Activated CD8-positive, alpha-beta memory T cell treated with anti-CD3 and anti-CD28 coated beads, Interleukin-2, amount 10 ng/mL, durations not matched to agents 7 days and 5 days (primary cell): ENCODE data around the gene CCR2. TPM values are rescaled to one million over a fixed set of nuclear protein-coding genes. Genes with fewer than 3 reads are reported as not detected.

Experiments used
- ATAC-seq: fragments of 150-1000 bp; cut with Tn5 transposase; one replicate; pipeline ENCODE4 v1.10.0; 2021; ENCODE audit warnings: moderate library complexity
- CTCF ChIA-PET: fragments of 350-600 bp; sonication (Branson Sonifier 250); formaldehyde crosslinking; loops from one replicate; lab custom pipeline; 2021; ENCODE audit warnings: antibody characterized with exemption; lab: Charles Lee
- DNase-seq: peaks from one replicate; pipeline ENCODE4 v3.0.0-alpha.2; 2020
- H3K27ac Mint-ChIP-seq: one replicate; pipeline ENCODE4 v1.8.0; 2021; ENCODE audit warnings: mild to moderate bottlenecking, mixed read lengths
- H3K27me3 Mint-ChIP-seq: one replicate; pipeline ENCODE4 v1.8.0; 2021; ENCODE audit warnings: mixed read lengths
- H3K36me3 Mint-ChIP-seq: one replicate; pipeline ENCODE4 v1.8.0; 2021; ENCODE audit warnings: mild to moderate bottlenecking, mixed read lengths
- H3K4me1 Mint-ChIP-seq: one replicate; pipeline ENCODE4 v1.8.0; 2021; ENCODE audit warnings: mixed read lengths
- H3K4me3 Mint-ChIP-seq: one replicate; pipeline ENCODE4 v1.8.0; 2021; ENCODE audit warnings: mild to moderate bottlenecking, moderate library complexity, mixed read lengths
- H3K9me3 Mint-ChIP-seq: one replicate; pipeline ENCODE4 v1.8.0; 2022; ENCODE audit warnings: low read depth, mixed read lengths
- total RNA-seq, 2 experiments: library from RNA; stranded (reverse); gene quantifications; one replicate each; pipeline ENCODE4 v1.2.3, GENCODE V29; 2021

Gene CCR2
- total RNA-seq, 2 experiments from 2014 or later = 37.9 to 80.1 TPM

DNA sequence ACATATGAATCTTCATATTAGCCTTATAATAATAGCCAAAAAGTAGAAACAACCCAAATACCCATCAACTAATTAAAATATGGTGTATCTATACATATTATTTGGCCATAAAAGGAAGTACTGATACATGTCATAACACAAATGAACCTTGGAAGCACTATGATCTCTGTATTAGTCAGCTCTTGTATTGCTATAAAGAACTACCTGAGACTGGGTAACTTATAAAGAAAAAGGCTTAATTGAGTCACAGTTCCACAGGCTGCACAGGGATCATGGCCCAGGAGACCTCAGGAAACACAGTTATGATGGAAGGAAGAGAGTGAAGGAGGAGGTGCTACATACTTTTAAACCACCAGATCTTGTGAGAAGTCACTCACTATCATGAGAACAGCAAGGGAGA is 16.0 kb upstream of the CCR2 start:
- ATAC-seq (peak; percentile 23), DNase-seq (no peak)
- no peak overlapping the region for H3K27ac Mint-ChIP-seq
- peaks cover 33% of the 10 kb centered on the region for H3K4me1 Mint-ChIP-seq
- peaks cover 49% of the 10 kb centered on the region for H3K36me3 Mint-ChIP-seq
- no peak overlapping the region for H3K4me3 Mint-ChIP-seq
- peaks cover 10% of the 10 kb centered on the region for H3K27me3 Mint-ChIP-seq
- CTCF ChIA-PET = no interaction called here
- H3K9me3 Mint-ChIP-seq = peaks cover 24% of the 10 kb centered on the region

DNA sequence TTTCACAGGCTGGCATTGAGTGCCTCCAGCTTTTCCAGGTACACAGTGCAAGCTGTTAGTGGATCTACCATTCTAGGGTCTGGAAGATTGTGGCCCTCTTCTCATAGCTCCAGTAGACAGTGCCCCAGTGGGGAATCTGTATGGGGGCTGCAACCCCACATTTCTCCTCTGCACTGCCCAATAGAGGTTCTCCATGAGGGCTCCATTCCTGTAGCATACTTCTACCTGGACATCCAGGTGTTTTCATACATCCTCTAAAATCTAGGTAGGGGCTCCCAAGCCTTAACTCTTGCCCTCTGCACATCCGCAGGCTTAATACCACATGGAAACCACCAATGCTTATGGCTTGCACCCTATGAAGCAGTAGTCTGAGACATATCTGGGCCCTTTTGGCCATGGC is 15.1 kb upstream of the CCR2 start:
- ATAC-seq (no peak), DNase-seq (no peak)
- Mint-ChIP-seq H3K27me3 (peaks cover 7% of the 10 kb centered on the region), H3K9me3 (peaks cover 24% of the 10 kb centered on the region), H3K36me3 (peaks cover 51% of the 10 kb centered on the region), H3K27ac (no peak overlapping the region), H3K4me1 (peaks cover 28% of the 10 kb centered on the region), H3K4me3 (no peak overlapping the region)
- CTCF ChIA-PET = no interaction called here

DNA sequence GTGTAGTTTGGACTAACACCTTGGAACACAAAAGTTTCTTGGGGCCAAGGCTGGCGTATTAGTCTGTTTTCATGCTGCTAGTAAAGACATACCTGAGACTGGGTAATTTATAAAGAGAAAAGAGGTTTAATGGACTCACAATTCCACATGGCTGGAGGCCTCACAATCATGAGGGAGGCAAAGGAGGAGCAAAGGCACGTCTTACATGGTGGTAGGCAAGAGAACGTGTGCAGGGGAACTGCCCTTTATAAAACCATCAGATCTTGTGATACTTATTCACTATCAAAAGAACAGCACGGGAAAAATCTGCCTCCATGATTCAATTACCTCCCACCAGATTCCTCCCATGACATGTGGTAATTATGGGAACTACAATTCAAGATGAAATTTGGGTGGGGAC is 9.4 kb upstream of the CCR2 start:
- ATAC-seq (no peak), DNase-seq (no peak)
- Mint-ChIP-seq H3K4me3 (no peak overlapping the region), H3K36me3 (peaks cover 49% of the 10 kb centered on the region), H3K4me1 (peaks cover 20% of the 10 kb centered on the region), H3K27ac (no peak overlapping the region), H3K27me3 (no peaks in the 10 kb centered on the region), H3K9me3 (peaks cover 18% of the 10 kb centered on the region)
- CTCF ChIA-PET = no interaction called here

DNA sequence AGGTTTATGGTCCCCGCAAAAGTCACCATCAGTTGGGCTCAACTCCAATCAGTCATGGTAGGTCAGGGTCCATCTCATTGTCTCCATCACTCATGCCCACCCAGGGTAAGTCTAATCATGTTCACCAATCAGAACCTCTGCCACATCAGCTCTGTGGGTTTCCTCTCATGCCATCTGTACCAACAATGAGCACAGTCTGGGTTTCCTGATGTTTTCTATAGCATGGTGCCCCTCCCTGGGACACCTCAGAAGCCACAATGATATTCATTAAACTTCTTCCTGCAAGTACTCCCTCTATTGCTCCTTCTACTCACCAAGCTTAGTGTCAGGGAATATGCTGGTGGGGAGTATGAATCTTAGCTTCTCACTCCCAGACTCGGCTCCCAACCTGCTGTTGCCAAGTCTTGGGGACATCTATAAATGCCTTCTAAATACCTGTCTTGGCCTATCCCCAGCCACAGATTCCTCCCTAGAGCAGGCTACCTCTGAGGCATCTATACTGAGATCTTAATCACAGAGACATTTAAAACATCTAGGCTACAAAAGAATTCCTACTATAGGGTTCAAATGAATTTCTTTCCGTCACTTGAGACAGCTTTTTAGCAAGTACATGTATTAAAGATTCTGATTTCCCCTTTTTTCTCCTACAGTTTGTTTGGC is 5.0 kb upstream of the CCR2 start:
- peaks cover 34% of the 10 kb centered on the region for H3K36me3 Mint-ChIP-seq
- CTCF ChIA-PET = interaction anchor here (0.6 to 4.5 kb wide), 10 partner anchors 15 to 124 kb away, joined by 3 to 62 read pairs (median 4); partner anchors contain the start of gene CCR5
- H3K4me1 Mint-ChIP-seq = peaks cover 63% of the 10 kb centered on the region
- H3K27me3 Mint-ChIP-seq = peaks cover 5% of the 10 kb centered on the region
- peak overlapping the region; percentile 25 for H3K4me3 Mint-ChIP-seq
- ATAC-seq (no peak), DNase-seq (peak; percentile 52)
- H3K27ac Mint-ChIP-seq = peak overlapping the region; percentile 93
- H3K9me3 Mint-ChIP-seq = peaks cover 9% of the 10 kb centered on the region

DNA sequence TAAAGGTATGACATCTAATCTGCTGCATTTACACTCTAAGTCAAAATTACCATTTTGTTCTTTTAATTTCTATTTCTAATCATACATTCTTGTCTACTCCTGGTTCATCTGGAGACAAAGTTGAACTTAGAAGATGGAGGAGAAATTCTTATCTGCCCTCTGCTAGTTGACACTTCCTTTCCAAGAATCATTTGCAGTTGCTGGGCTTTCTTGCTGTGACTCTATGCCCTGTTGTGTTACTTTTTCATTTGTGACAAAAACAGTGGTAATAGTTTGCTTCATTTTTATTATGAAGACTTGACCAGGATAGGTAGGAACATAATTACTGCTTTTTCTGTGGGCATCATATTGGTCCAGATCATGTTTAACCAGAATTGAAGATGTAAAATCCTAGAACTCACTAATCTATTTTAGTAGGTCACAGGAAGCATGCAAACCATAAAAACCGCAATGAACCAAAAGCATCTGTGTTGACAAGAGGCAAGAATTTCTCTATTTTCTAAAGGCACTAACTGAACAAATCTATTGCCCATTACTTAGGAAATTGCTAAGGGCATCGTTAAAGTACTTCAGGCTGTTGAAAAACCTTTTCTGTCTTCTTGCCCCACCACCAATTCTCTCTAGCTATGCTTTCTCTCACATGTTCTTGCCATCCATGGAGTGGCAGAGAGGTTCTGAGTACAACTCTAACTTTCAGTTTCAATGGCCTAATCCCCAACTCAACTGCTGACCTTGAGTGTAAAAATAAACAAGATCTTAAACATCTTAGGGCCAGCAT is 4.2 kb upstream of the CCR2 start:
- H3K9me3 Mint-ChIP-seq = peaks cover 9% of the 10 kb centered on the region
- H3K27ac Mint-ChIP-seq = peak overlapping the region; percentile 93
- peaks cover 71% of the 10 kb centered on the region for H3K4me1 Mint-ChIP-seq
- H3K36me3 Mint-ChIP-seq = peaks cover 36% of the 10 kb centered on the region
- CTCF ChIA-PET = interaction anchor here (0.9 to 4.5 kb wide), 11 partner anchors 11 to 125 kb away, joined by 3 to 62 read pairs (median 5); partner anchors contain the start of gene CCR5
- H3K4me3 Mint-ChIP-seq = peak overlapping the region; percentile 25
- peaks cover 9% of the 10 kb centered on the region for H3K27me3 Mint-ChIP-seq
- DNase-seq (no peak), ATAC-seq (peak; percentile 66)

DNA sequence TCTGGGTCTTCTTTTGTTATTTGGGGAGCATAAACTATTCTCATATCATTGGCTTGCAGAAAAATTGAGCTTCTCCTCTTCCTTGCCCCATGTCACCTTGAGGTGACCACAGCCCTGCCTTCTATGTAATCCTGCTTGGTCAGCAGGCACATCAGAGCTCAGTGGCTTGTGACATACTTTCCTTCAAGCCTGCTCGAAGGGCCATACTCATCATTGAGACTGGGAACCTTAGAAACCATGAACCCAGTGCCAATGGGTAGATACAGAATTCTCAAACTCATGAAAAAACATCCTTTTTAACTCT is 3.7 kb upstream of the CCR2 start:
- Mint-ChIP-seq H3K4me1 (peaks cover 75% of the 10 kb centered on the region), H3K27me3 (peaks cover 12% of the 10 kb centered on the region), H3K4me3 (peak overlapping the region; percentile 25), H3K9me3 (peaks cover 9% of the 10 kb centered on the region), H3K36me3 (peaks cover 39% of the 10 kb centered on the region), H3K27ac (peak overlapping the region; percentile 93)
- CTCF ChIA-PET = interaction anchor here (0.9 to 4.5 kb wide), 7 partner anchors 10 to 78 kb away, joined by 3 to 62 read pairs (median 7); partner anchors contain the start of gene CCR5
- no peak for DNase-seq
- peak; percentile 17 for ATAC-seq

DNA sequence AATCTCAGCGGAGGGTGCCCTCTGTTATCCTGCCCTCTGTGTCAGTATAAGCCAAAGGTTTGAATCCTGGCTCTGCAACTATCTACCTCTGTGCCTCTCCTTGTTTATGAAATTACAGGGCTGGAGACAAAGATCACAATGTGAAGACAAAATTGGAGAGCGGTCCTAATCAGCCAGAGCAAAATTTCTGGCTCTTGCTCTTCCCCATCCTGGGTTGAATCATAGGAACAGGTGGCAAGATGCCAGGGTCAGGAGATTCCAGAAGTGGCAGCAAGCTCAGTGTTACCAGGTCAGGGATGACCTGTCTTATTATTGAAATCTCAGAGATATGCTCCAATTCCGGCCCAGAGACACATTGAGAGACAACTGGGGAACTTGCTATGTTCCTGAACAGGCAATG is 2.3 kb upstream of the CCR2 start:
- ATAC-seq (no peak), DNase-seq (no peak)
- H3K36me3 Mint-ChIP-seq = peaks cover 39% of the 10 kb centered on the region
- H3K4me3 Mint-ChIP-seq = no peak overlapping the region
- peaks cover 86% of the 10 kb centered on the region for H3K4me1 Mint-ChIP-seq
- H3K27me3 Mint-ChIP-seq = peaks cover 21% of the 10 kb centered on the region
- H3K9me3 Mint-ChIP-seq = peaks cover 9% of the 10 kb centered on the region
- H3K27ac Mint-ChIP-seq = peak overlapping the region; percentile 59
- CTCF ChIA-PET = interaction anchor here (1.1 to 4.5 kb wide), 5 partner anchors 9 to 138 kb away, joined by 4 to 62 read pairs (median 7); partner anchors contain the start of gene CCR5

GRCh38 chr3:46353090-46353489 is 821 bp upstream of the CCR2 start:
- Mint-ChIP-seq H3K36me3 (peaks cover 34% of the 10 kb centered on the region), H3K4me3 (no peak overlapping the region), H3K27me3 (peaks cover 24% of the 10 kb centered on the region)

GRCh38 chr3:46354478-46354877 is 567 bp downstream of the CCR2 start:
- Mint-ChIP-seq H3K27me3 (peaks cover 26% of the 10 kb centered on the region), H3K36me3 (peaks cover 34% of the 10 kb centered on the region), H3K4me1 (peaks cover 91% of the 10 kb centered on the region), H3K4me3 (peak overlapping the region; percentile 74), H3K9me3 (no peaks in the 10 kb centered on the region), H3K27ac (peak overlapping the region; percentile 82)
- DNase-seq = no peak
- CTCF ChIA-PET = interaction anchor here (0.7 to 3.6 kb wide), 12 partner anchors 9 to 144 kb away, joined by 3 to 35 read pairs (median 4); partner anchors contain the start of gene CCR5
- no peak for ATAC-seq

More at GRCh38 chr3:46353090-46353489, 821 bp upstream of the CCR2 start:
- DNase-seq = no peak
- Mint-ChIP-seq H3K27ac (peak overlapping the region; percentile 80), H3K9me3 (peaks cover 4% of the 10 kb centered on the region), H3K4me1 (peaks cover 92% of the 10 kb centered on the region)
- CTCF ChIA-PET = interaction anchor here (0.9 to 2.2 kb wide), 6 partner anchors 16 to 139 kb away, joined by 3 to 8 read pairs (median 4); no protein-coding TSS in a partner anchor
- ATAC-seq = no peak

- ATAC-seq = no peak
These were observed 1.1 kb downstream of the CCR2 start for GRCh38 chr3:46354984-46355383.

DNA sequence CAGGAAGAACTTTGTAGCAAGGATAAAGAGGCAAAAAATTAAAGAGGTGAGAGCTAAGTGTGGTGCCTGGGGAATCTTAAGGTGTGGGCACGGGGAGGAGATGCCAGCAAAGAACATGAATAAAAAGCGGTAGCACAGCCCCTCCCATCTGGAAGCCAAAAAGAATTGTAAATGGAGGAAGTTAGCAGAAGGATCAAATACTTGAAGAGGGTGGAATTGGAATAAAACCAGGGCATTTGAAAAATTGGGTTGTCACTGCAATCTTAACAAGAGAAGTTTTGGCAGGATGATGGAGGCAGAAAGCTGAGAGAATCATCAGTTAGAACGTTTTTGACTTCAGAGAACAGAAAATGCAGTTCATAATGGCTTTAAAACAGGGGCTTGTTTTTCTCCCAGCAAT is 2.4 kb downstream of the CCR2 start:
- Mint-ChIP-seq H3K4me3 (peak overlapping the region; percentile 74), H3K27ac (no peak overlapping the region), H3K4me1 (peaks cover 91% of the 10 kb centered on the region), H3K9me3 (no peaks in the 10 kb centered on the region), H3K27me3 (peaks cover 26% of the 10 kb centered on the region), H3K36me3 (peaks cover 36% of the 10 kb centered on the region)
- DNase-seq (no peak), ATAC-seq (no peak)
- CTCF ChIA-PET = interaction anchor here (3.6 kb wide), 1 partner anchor 13 kb away, joined by 35 read pairs; the partner anchor contains the start of gene CCR5

More at GRCh38 chr3:46354984-46355383, 1.1 kb downstream of the CCR2 start:
- Mint-ChIP-seq H3K4me3 (peak overlapping the region; percentile 74), H3K27me3 (peaks cover 26% of the 10 kb centered on the region), H3K4me1 (peaks cover 91% of the 10 kb centered on the region), H3K9me3 (no peaks in the 10 kb centered on the region), H3K36me3 (peaks cover 36% of the 10 kb centered on the region), H3K27ac (peak overlapping the region; percentile 82)
- DNase-seq = no peak
- CTCF ChIA-PET = interaction anchor here (0.7 to 3.6 kb wide), 10 partner anchors 9 to 140 kb away, joined by 3 to 35 read pairs (median 4); partner anchors contain the start of gene CCR5

GRCh38 chr3:46356909-46357308 is 3.0 kb downstream of the CCR2 start:
- ATAC-seq = no peak
- Mint-ChIP-seq H3K27me3 (peaks cover 22% of the 10 kb centered on the region), H3K4me1 (peaks cover 91% of the 10 kb centered on the region), H3K9me3 (no peaks in the 10 kb centered on the region), H3K27ac (no peak overlapping the region), H3K4me3 (peak overlapping the region; percentile 74), H3K36me3 (peaks cover 36% of the 10 kb centered on the region)
- CTCF ChIA-PET = interaction anchor here (3.6 kb wide), 1 partner anchor 12 kb away, joined by 35 read pairs; the partner anchor contains the start of gene CCR5
- no peak for DNase-seq

DNA sequence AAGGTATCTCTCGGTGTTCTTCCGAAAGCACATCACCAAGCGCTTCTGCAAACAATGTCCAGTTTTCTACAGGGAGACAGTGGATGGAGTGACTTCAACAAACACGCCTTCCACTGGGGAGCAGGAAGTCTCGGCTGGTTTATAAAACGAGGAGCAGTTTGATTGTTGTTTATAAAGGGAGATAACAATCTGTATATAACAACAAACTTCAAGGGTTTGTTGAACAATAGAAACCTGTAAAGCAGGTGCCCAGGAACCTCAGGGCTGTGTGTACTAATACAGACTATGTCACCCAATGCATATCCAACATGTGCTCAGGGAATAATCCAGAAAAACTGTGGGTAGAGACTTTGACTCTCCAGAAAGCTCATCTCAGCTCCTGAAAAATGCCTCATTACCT is 4.6 kb downstream of the CCR2 start:
- Mint-ChIP-seq H3K27ac (no peak overlapping the region), H3K4me1 (peaks cover 86% of the 10 kb centered on the region), H3K9me3 (no peaks in the 10 kb centered on the region), H3K36me3 (peaks cover 38% of the 10 kb centered on the region), H3K27me3 (peaks cover 22% of the 10 kb centered on the region), H3K4me3 (no peak overlapping the region)
- ATAC-seq (no peak), DNase-seq (no peak)
- CTCF ChIA-PET = interaction anchor here (2.8 kb wide), 1 partner anchor 10 kb away, joined by 30 read pairs; the partner anchor contains the start of gene CCR5
